Glutamatergic neuron (in vitro differentiated cells): ENCODE results near the gene DDI2. TPM values are rescaled to one million over a fixed set of nuclear protein-coding genes. Genes with fewer than 3 reads are reported as not detected.

Source experiments
- DNase-seq: peaks from one replicate; pipeline ENCODE4 v3.0.0; 2022
- H3K27ac Mint-ChIP-seq: one replicate; pipeline ENCODE4 v1.8.0; 2020; ENCODE audit warnings: mild to moderate bottlenecking, mixed read lengths, inconsistent platforms; ENCODE audit not compliant: unreplicated experiment
- H3K27me3 Mint-ChIP-seq: one replicate; pipeline ENCODE4 v1.8.0; 2020; ENCODE audit warnings: mild to moderate bottlenecking, moderate library complexity, mixed read lengths, inconsistent platforms; ENCODE audit not compliant: unreplicated experiment
- H3K36me3 Mint-ChIP-seq: one replicate; pipeline ENCODE4 v1.8.0; 2020; ENCODE audit warnings: mild to moderate bottlenecking, mixed read lengths, inconsistent platforms; ENCODE audit not compliant: unreplicated experiment
- H3K4me1 Mint-ChIP-seq: one replicate; pipeline ENCODE4 v1.8.0; 2020; ENCODE audit warnings: mild to moderate bottlenecking, low read depth, mixed read lengths, inconsistent platforms; ENCODE audit not compliant: unreplicated experiment
- H3K4me3 Mint-ChIP-seq: one replicate; pipeline ENCODE4 v1.8.0; 2020; ENCODE audit warnings: mild to moderate bottlenecking, mixed read lengths, inconsistent platforms; ENCODE audit not compliant: unreplicated experiment
- H3K9me3 Mint-ChIP-seq: one replicate; pipeline ENCODE4 v1.8.0; 2020; ENCODE audit warnings: mild to moderate bottlenecking, moderate library complexity, mixed read lengths, inconsistent platforms; ENCODE audit not compliant: unreplicated experiment
- long read RNA-seq: library from polyadenylated mRNA; unstranded; transcript quantifications from one replicate; pipeline ENCODE4 v2.0.0, GENCODE V29; 2020; ENCODE audit not compliant: unreplicated experiment
- total RNA-seq: library from RNA; stranded (reverse); fragmentation: NEBNext Ultra II Directional; extraction: Animal tissue kit (Norgen Biotek cat#: 25700); gene quantifications from one replicate; pipeline ENCODE4 v1.2.1, GENCODE V29; 2021; ENCODE audit not compliant: unreplicated experiment
- TF ChIP-seq, protein P1 (sequence below): fragments of 200-600 bp; sonication (generic); IDR thresholded peaks from one replicate; pipeline ENCODE4 v1.5.0; 2021; ENCODE audit not compliant: partially characterized antibody, unreplicated experiment

Gene DDI2
- total RNA-seq = 29.6 TPM
- long read RNA-seq, full-length matches to known transcripts = 1 of 2 reads
- long read RNA-seq, partial matches to known transcripts = 0 of 2 reads
- long read RNA-seq, other reads (novel, unspliced or antisense) = 1 of 2 reads

DNA sequence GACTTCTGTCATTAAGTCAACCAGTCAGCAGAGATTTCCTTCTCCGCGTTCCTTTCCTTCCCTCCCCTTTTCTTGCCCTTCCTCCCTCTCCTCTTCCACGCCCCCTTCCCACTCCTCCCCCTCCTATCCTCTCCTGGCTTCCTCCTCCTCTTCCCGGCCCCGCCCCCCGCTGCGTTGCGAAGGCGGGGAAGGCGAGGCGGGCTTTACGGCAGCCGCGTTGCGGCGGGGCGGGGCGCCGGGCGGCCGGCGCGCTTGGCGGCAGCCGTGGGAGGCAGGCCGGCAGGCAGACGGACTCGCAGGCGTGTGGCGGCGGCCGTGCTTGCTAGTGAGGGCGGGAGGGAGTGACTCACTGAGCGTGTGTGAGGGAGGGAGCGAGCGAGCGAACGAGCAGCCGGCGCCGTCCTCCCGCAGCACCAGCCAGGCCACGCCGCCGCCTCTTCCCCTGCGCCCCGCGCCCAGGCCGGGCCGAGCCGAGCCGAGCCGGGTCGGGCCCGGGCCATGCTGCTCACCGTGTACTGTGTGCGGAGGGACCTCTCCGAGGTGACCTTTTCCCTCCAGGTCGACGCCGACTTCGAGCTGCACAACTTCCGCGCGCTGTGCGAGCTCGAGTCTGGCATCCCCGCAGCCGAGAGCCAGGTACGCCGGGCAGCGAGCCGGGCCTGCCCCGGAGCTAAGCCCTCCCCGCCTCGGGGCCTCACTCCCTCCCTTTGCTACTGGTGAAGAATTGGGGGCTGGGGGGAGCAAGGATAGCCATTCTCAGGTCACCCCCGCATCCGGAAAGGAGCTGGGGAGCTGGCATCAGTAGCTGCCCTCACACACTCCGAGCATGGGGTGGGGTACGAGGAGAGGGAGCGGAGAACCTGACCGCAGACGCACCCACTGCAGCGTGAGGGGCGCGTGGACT is at the start of gene DDI2:
Gene DDI2 (plus strand): TSS at position 286 of the 904 bp plus-strand sequence. CDS start 213 bp downstream, at position 499.
- Mint-ChIP-seq H3K27ac (peak within 1 kb of the TSS; percentile 94), H3K4me3 (peak within 1 kb of the TSS; percentile 96), H3K4me1 (peaks cover 6% of the 10 kb centered on the region), H3K9me3 (peaks cover 6% of the 10 kb centered on the region), H3K36me3 (no peaks in the 10 kb centered on the region), H3K27me3 (peaks cover 4% of the 10 kb centered on the region)
- peak; percentile 97 for DNase-seq
- TF ChIP-seq, protein P1, sequence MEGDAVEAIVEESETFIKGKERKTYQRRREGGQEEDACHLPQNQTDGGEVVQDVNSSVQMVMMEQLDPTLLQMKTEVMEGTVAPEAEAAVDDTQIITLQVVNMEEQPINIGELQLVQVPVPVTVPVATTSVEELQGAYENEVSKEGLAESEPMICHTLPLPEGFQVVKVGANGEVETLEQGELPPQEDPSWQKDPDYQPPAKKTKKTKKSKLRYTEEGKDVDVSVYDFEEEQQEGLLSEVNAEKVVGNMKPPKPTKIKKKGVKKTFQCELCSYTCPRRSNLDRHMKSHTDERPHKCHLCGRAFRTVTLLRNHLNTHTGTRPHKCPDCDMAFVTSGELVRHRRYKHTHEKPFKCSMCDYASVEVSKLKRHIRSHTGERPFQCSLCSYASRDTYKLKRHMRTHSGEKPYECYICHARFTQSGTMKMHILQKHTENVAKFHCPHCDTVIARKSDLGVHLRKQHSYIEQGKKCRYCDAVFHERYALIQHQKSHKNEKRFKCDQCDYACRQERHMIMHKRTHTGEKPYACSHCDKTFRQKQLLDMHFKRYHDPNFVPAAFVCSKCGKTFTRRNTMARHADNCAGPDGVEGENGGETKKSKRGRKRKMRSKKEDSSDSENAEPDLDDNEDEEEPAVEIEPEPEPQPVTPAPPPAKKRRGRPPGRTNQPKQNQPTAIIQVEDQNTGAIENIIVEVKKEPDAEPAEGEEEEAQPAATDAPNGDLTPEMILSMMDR = no peak

DNA sequence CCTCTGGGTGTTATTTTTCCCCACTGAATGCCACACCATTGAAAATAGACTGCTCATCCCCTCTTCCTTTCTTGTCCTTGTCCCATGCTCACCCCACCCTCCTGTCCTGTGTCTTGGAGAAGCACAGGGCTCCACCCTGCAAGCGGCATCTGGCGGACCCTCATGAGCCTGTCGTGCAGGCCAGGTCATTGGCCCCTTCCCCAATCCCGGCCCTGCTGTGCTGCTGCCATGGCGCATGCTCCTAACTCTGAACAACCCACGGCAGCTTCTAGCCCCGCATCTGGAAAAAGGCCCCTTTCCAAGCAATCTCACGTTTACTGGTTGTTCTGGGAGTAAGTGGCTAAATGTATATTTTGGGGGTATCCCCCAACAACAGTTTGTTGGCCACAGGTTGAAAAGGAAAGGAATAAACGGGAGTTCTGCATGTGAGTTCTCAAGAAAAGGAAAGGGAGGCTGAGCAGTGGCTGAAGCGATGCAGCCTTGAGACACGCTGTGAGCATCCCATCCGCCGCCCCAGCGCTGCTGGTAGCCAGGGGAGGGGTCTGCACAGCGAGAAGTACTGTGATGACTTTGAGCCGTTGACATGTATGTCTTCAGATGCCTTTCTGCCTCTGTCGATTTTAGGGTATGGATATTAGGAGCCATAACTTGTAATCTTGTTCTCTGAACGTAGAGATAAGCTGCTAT is 48.7 kb upstream of the DDI2 start:
- TF ChIP-seq, protein P1 = no peak
- Mint-ChIP-seq H3K9me3 (peaks cover 1% of the 10 kb centered on the region), H3K27me3 (no peaks in the 10 kb centered on the region), H3K4me1 (peaks cover 5% of the 10 kb centered on the region), H3K27ac (no peak overlapping the region), H3K36me3 (no peaks in the 10 kb centered on the region), H3K4me3 (no peak overlapping the region)
- DNase-seq = no peak

DNA sequence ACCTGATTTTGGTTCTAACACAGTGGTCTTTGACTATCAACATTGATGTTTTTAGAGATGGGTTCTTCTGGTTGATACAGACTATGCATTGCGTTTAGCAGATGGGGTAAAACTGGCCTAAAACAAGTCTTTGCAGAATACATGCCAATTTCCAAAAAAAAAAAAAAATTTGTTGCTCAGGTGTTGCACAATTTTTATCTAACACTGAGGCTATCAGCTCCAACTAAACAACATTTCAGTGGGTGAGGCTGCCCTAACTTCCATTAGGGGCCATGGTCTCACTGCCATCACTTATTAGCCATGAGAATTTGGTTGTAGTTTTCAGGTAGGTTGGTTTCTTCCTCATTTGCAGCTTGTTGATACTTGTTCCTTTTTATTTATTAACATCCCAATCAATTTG is 46.4 kb upstream of the DDI2 start:
- H3K27me3 Mint-ChIP-seq = no peaks in the 10 kb centered on the region
- H3K4me3 Mint-ChIP-seq = no peak overlapping the region
- H3K4me1 Mint-ChIP-seq = peaks cover 5% of the 10 kb centered on the region
- TF ChIP-seq, protein P1 = no peak
- no peak overlapping the region for H3K27ac Mint-ChIP-seq
- no peak for DNase-seq
- no peaks in the 10 kb centered on the region for H3K36me3 Mint-ChIP-seq
- peaks cover 1% of the 10 kb centered on the region for H3K9me3 Mint-ChIP-seq

DNA sequence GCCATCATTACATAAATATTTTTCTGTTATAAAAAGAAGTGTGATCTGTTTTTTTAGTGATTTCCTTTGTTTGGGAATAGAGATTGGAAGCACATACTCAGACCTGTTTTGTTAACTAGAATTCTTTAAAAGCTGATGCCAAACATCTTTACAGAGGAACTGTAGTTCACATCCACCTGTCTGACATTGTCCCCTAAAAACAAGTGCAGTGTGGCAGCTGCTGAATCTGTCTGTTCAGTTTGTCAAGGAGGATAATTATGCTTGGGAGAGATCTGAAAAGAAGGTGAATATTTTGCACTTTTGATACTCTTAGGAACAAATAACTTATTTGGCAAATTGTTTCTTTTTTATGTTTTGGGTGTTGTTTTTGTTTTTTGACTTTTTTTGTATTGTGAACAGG is 46.0 kb upstream of the DDI2 start:
- Mint-ChIP-seq H3K4me3 (no peak overlapping the region), H3K4me1 (peaks cover 5% of the 10 kb centered on the region), H3K27ac (no peak overlapping the region), H3K36me3 (no peaks in the 10 kb centered on the region), H3K27me3 (no peaks in the 10 kb centered on the region), H3K9me3 (peaks cover 1% of the 10 kb centered on the region)
- TF ChIP-seq, protein P1 = no peak
- no peak for DNase-seq
